Activated CD8-positive, alpha-beta memory T cell treated with anti-CD3 and anti-CD28 coated beads, Interleukin-2, amount 50 U/mL, for 24 hours (primary cell): ENCODE results near the gene CPSF2.
"Not testable (repeated sequence)": the region's sequence is repeated elsewhere in the genome, so short reads cannot be mapped to it uniquely, and the experiment has no call there.

ENCODE experiments used
- DNase-seq: peaks from one replicate; pipeline ENCODE4 v3.0.0-alpha.2; 2020; ENCODE audit errors: extremely low read depth

CPSF2 gene

GRCh38 chr14:92160619-92161018, 38.9 kb downstream of the CPSF2 start:
- DNase-seq: no peak

GRCh38 chr14:92161521-92161920, 39.8 kb downstream of the CPSF2 start:
- DNase-seq: no peak

- no peak for DNase-seq
Observed at GRCh38 chr14:92164958-92165357, 43.2 kb downstream of the CPSF2 start.

DNA sequence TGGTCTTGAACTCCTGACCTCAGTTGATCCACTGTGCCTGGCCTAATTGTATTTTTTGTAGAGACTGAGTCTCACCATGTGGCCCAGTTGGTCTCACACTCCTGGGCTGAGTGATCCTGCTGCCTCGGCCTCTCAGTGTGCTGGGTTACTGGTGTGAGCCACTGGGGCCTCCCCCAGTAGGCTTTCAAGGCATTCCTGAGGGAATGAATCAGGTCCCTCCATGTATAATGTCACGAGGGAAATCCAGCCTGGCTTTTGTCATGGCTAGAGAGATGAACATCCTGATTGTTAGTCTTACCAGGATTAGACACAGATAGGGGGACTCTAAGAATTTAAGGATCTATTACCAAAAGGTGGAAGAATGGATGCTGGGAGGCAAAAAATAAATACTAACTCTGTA, 51.9 kb downstream of the CPSF2 start:
- DNase-seq: no peak

- no peak for DNase-seq
Observed at GRCh38 chr14:92175811-92176210, 54.0 kb downstream of the CPSF2 start.

DNA sequence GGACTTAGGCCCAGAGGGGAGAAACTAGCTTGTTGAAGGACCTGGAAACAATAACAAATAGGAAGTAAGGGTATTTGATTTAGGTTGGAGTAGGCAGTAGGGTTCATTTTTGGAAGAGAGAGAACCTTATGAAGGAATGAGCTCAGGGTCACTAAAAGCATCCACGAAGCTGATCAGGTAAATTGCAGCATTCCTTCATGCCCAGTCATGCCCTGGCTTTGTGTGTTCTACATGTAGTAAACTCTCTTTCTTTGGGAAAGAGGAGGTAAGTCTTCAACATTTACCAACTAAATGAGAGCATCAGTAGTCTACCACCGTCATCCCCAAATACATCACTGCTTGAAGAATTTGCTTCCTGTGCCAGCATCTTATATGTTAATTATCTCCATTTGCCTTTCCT, 54.7 kb downstream of the CPSF2 start:
- DNase-seq: no peak

DNA sequence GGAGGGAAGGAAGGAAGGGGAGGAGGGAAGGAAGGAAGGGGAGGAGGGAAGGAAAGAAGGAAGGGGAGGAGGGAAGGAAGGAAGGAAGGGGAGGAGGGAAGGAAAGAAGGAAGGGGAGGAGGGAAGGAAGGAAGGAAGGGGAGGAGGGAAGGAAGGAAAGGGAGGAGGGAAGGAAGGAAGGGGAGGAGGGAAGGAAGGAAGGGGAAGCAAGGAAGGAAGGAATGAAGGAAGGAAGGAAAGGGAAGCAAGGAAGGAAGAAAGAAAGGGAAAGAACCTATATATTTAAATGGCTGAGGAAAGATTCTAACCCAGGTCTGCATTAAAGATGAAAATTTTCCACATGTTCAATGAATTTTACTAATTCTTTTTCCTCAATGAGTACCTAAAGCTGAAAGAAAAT, 57.4 kb downstream of the CPSF2 start:
- DNase-seq: not testable (repeated sequence)

- DNase-seq: no peak
Observed at GRCh38 chr14:92185559-92185958, 63.8 kb downstream of the CPSF2 start.

- not testable (repeated sequence) for DNase-seq
Observed at GRCh38 chr14:92187616-92188015, 65.8 kb downstream of the CPSF2 start.

GRCh38 chr14:92190768-92191167, 69.0 kb downstream of the CPSF2 start:
- no peak for DNase-seq

- DNase-seq: no peak
Observed at GRCh38 chr14:92198804-92199203, 77.0 kb downstream of the CPSF2 start.

DNA sequence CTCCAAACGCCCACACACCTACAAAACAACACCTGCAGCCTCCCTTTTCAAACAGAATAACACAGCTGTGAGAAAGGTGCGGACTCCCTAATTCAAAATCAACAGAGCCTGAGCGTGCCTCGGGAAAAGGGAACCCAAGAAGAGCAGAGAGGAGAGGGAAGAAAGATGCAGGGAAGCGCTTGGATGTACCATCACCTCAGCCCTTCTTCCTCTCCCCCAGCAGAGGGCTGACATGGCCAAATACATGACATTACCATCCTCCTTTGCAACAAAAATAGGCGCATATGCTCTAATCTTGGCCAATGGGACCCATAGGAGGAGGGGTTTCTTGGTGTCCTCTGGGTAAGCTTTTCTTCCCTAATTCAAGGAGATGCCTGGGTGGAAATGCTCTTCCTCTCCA, 78.0 kb downstream of the CPSF2 start:
- DNase-seq: no peak

DNA sequence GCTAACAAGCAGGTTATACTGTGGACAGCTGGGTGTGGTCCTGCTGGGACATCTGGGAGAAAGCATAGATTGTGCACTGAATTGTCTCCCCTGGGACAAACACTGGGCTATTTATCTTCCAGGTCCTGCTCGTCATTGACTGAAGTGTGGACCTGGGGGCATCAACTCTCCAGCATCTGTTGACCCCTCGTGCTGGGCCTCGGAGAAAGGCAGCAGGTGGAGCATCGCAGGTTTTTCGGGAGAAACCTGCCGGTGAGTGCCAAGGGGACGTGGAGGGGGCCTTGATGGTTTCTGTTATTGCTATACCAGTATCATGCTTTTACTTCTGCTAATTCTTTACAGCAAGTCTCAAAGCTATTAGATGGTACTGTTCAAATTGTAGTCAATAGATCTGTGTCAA, 81.3 kb downstream of the CPSF2 start:
- DNase-seq: no peak

DNA sequence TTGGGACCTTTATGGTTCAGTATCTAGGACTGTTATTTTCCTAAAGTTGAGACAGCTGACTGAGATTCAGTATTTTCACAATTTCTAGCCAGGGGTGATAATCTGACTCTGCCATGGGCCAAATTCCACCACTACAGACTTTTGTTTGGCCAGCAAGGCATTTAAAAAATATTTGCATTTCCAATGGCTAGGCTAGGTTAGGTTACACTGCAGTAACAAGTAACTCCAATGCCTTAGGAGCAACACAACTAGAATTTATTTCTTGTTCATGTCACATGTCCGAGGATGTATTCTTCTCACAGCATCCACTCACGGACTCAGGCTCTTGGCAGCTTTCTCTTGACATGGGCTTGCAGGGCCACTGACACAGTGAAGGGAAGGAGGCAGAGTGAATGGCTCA, 83.0 kb downstream of the CPSF2 start:
- DNase-seq: no peak

GRCh38 chr14:92207012-92207927, 85.5 kb downstream of the CPSF2 start:
- DNase-seq: no peak

- no peak for DNase-seq
Observed at GRCh38 chr14:92207928-92208265, 86.1 kb downstream of the CPSF2 start.

GRCh38 chr14:92209141-92209540, 87.4 kb downstream of the CPSF2 start:
- no peak for DNase-seq

DNA sequence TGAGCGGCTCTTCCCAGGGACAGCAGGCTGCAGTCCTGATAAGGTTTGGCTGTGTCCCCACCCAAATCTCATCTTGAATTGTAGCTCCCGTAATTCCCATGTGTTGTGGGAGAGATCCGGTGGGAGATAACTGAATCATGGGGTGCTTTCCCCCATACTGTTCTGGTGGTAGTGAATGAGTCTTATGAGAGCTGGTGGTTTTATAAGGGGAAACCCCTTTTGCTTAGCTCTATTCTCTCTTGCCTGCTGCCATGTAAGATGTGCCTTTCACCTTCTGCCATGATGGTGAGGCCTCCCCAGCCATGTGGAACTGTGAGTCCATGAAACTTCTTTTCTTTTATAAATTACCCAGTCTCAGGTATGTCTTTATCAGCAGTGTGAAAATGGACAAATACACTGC, 91.4 kb downstream of the CPSF2 start:
- DNase-seq: not testable (repeated sequence)

DNA sequence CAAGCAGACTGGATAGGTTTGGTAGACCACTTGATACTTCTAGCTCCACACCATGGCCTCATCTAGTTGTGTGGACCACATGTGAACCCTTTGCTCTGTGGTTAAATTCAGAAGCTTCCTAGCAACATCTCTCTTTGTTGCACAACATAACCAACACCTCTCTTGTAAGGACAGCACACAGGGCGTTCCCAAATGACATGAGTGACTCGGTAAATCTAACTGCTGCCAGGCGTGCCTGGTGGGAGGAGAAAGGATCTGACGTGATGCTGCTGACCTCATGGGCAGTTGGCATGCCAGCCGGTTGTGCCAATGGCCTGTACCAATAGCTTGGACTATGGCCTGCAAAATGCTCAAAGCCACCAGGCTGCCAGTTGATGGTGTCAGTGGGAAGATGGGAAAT, 93.8 kb downstream of the CPSF2 start:
- no peak for DNase-seq

DNA sequence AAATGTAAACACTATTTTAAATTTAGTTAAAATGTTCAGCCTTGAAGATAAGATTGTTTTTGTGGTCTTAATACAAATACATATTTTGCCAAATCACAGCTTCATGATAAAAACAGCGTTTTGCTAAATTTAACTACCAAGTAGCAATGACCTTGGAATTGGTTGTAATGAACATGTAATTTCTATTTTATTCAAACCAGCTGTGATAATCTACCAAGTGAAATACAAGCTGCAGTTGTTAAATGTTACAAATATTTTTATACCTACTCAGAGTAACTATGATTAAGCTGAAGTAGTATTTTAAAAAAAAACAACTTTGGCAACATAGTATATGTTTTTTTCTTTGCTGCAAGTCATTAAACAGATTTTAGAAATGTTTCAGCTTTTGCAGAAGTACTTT, 96.2 kb downstream of the CPSF2 start:
- DNase-seq: no peak
